GM10266 (cell line): ENCODE results near the gene GIMAP5.

Experiments used
- DNase-seq: peaks from one replicate; pipeline ENCODE4 v3.0.0; 2012; ENCODE audit errors: extremely low spot score
- TF ChIP-seq, protein P1 (sequence below): IDR thresholded peaks from 2 replicates; pipeline ENCODE4 v1.5.1; 2012; ENCODE audit warnings: mild to moderate bottlenecking, low read depth; ENCODE audit not compliant: control insufficient read depth, insufficient read depth; ENCODE audit errors: missing control alignments

Gene GIMAP5

DNA sequence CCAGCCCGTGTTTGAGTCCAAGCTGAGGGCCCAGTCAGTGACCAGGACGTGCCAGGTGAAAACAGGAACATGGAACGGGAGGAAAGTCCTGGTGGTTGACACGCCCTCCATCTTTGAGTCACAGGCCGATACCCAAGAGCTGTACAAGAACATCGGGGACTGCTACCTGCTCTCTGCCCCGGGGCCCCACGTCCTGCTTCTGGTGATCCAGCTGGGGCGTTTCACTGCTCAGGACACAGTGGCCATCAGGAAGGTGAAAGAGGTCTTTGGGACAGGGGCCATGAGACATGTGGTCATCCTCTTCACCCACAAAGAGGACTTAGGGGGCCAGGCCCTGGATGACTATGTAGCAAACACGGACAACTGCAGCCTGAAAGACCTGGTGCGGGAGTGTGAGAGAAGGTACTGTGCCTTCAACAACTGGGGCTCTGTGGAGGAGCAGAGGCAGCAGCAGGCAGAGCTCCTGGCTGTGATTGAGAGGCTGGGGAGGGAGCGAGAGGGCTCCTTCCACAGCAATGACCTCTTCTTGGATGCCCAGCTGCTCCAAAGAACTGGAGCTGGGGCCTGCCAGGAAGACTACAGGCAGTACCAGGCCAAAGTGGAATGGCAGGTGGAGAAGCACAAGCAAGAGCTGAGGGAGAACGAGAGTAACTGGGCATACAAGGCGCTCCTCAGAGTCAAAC is 5.2 kb downstream of the GIMAP5 start:
- DNase-seq = no peak
- TF ChIP-seq, protein P1, sequence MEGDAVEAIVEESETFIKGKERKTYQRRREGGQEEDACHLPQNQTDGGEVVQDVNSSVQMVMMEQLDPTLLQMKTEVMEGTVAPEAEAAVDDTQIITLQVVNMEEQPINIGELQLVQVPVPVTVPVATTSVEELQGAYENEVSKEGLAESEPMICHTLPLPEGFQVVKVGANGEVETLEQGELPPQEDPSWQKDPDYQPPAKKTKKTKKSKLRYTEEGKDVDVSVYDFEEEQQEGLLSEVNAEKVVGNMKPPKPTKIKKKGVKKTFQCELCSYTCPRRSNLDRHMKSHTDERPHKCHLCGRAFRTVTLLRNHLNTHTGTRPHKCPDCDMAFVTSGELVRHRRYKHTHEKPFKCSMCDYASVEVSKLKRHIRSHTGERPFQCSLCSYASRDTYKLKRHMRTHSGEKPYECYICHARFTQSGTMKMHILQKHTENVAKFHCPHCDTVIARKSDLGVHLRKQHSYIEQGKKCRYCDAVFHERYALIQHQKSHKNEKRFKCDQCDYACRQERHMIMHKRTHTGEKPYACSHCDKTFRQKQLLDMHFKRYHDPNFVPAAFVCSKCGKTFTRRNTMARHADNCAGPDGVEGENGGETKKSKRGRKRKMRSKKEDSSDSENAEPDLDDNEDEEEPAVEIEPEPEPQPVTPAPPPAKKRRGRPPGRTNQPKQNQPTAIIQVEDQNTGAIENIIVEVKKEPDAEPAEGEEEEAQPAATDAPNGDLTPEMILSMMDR = no peak

DNA sequence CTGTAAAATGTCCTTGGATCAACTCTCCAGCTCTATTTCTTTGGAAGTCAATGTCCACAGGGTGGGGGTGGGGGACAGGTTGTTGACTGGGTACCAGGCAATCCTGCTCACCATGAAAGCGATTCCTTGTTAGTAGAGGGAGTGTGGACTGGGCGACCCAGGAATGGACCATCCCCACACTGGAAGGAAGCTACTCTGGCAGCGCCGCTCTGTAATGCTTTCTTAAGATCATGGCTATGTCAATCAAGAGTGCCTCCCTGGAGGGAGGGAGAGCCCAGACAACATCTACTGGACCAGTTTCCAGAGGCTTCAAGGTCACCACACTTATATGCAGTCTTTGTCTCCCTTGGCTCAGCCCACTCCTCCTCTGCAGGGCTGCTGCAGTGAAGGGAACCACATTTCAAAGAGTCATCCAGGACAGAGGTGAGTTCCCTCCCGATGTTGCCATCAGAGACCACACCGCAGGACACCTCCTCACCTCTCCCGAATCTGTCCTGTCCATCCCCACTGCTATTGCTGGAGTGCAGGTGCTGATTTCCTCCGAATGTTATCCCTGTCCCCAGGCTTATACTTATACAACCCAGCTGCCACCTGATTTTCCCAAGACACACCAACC is 6.9 kb downstream of the GIMAP5 start:
- TF ChIP-seq, protein P1 = no peak
- DNase-seq = no peak

DNA sequence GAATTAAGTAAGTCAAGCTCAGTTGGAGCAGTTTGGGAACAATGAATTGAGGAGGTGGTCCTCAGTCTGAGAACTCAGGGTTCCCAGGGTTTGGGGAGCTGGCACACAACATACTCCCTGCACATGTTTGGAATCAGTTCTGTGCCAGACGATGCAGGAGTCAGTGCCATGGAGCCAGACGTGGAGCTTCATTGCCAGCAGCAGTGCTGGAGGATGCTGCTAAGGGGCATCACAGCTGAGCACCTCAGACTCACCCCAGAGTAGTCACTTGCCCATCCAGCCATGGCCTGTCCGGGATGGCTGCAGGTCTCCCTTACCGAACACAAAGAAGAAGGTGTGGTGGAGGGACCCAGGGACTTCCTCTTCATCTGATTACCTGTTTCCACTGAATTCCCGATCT is 7.9 kb downstream of the GIMAP5 start:
- TF ChIP-seq, protein P1 = no peak
- no peak for DNase-seq

DNA sequence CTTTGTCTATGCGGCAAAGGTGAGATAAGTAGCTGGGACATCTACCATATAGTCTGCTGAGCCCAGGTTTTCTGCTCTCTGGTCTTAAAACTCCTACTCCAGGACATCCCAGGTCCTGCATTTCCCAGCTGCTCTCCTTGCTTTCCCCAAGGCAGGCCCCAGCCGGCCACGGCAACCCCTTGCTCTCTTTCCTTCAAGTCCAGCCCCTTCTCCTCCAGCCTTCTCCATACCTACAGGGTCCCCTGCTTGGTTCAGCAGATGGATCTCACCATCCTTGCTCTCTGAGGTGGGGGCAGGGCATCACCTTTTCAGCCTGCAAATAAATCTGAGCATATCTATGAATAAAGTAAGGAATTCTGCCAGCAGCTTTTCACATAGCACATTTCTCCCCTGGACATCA is 8.7 kb downstream of the GIMAP5 start:
- DNase-seq = no peak
- TF ChIP-seq, protein P1 = no peak

DNA sequence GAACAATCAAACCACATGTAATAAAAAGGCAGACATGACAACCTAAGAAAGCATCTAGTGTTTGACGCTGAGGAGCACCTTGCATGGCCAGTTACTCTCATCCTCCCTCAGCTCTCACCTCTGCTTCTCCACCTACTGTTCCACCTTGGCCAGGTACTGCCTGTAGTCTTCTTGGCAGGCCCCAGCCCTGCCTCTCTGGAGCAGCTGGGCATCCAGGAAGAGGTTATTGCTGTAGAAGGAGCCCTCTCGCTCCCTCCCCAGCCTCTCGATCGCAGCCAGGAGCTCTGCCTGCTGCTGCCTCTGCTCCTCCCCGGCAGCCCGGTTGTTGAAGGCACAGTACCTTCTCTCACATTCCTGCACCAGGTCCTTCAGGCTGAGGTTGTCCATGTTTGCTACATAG is 9.7 kb downstream of the GIMAP5 start:
- TF ChIP-seq, protein P1 = no peak
- no peak for DNase-seq

DNA sequence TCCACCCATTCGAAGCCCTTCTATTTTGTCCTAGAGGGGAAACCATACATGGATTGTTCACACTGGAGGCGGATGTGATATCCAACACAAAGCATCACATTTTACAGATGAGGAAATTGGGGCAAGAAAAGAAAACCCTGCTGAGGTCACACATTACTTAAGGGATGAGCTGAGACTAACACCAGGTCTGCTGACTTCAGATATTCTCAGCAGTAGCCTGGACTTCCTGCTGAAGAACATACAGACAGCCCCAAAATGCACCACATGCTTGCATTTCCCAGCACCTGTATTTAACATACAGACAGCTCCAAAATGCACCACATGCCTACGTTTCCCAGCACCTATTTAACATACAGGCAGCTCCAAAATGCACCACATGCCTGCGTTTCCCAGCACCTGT is 11.2 kb downstream of the GIMAP5 start:
- DNase-seq = no peak
- TF ChIP-seq, protein P1 = no peak

DNA sequence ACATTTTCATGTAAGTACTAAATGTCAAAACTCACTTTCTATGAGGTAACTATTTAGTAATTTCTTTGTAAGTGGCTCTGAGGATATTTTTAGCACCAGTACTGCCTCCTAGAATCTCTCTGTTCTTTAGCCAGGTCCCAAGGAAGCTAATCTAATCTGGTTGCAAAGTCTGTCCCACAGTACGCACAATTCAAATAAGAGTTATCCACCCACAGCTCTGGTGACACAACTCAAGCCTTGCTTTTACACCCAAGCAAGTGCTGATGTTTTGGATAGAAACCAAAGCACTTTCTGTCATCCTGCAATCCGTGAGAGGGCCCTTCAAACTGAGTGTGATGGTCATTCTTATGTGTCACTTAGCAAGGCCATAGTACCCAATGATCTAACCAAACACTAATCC is 14.5 kb downstream of the GIMAP5 start:
- DNase-seq = no peak
- TF ChIP-seq, protein P1 = no peak
